SK-N-SH (cell line): ENCODE data around the gene GGCT. TPM values are rescaled to one million over a fixed set of nuclear protein-coding genes. Genes with fewer than 3 reads are reported as not detected.

ENCODE experiments used
- CTCF ChIA-PET: fragments of 300-600, 350-600 bp; formaldehyde crosslinking; extraction: SDS; loops from one replicate; lab custom pipeline; 2021; lab: Yijun Ruan, JAX
- POLR2A ChIA-PET: fragments of 350-600 bp; sonication (Branson Sonifier 250); formaldehyde crosslinking; extraction: SDS; loops from one replicate; lab custom pipeline; 2020; ENCODE audit warnings: antibody characterized with exemption, inconsistent platforms; lab: Yijun Ruan, JAX
- DNase-seq: peaks from one replicate; pipeline ENCODE4 v3.0.0; 2012
- H2AFZ ChIP-seq: fragments of 200-600 bp; sonication (generic); 2 replicates; pipeline ENCODE4 v1.8.1; 2016; ENCODE audit warnings: antibody characterized with exemption, mild to moderate bottlenecking, low read depth
- H3F3A ChIP-seq: fragments of 200-600 bp; sonication (generic); replicated peaks from 2 replicates; pipeline ENCODE3; 2016; ENCODE audit warnings: antibody characterized with exemption, mild to moderate bottlenecking; ENCODE audit not compliant: insufficient read depth
- H3K27ac ChIP-seq, 2 experiments: fragments of 200-500 bp in 1 of 2; fragments of 200-600 bp in 1 of 2; sonication (Bioruptor generic) in 1 of 2; sonication (generic), shearing (Covaris generic) in 1 of 2; 2 replicates each; pipeline versions ENCODE4 v1.5.1 to v1.6.1; 2014 to 2016; ENCODE audit warnings: low read depth in 2 of 2, inconsistent platforms in 1 of 2, low read length in 1 of 2, mild to moderate bottlenecking in 1 of 2, mixed read lengths in 1 of 2
- H3K27me3 ChIP-seq: fragments of 200-600 bp; sonication (generic), shearing (Covaris generic); 2 replicates; pipeline ENCODE4 v1.6.1; 2016; ENCODE audit warnings: mixed run types; ENCODE audit not compliant: insufficient read depth
- H3K36me3 ChIP-seq, 2 experiments: fragments of 200-500 bp in 1 of 2; fragments of 200-600 bp in 1 of 2; sonication (Bioruptor generic) in 1 of 2; sonication (generic) in 1 of 2; replicated peaks in 1 of 2; 2 replicates each; pipeline versions ENCODE3 to v1.5.1; 2014 to 2016; ENCODE audit warnings: low read length in 1 of 2, mild to moderate bottlenecking in 1 of 2; ENCODE audit not compliant: insufficient read depth in 2 of 2, control insufficient read depth in 1 of 2
- H3K4me1 ChIP-seq, 2 experiments: fragments of 200-500 bp in 1 of 2; fragments of 200-600 bp in 1 of 2; sonication (Bioruptor generic) in 1 of 2; sonication (generic), shearing (Covaris generic) in 1 of 2; 2 replicates each; pipeline versions ENCODE4 v1.5.1 to v1.6.1; 2014 to 2016; ENCODE audit warnings: low read depth in 1 of 2, low read length in 1 of 2, mixed run types in 1 of 2; ENCODE audit not compliant: insufficient read depth in 2 of 2, control insufficient read depth in 1 of 2
- H3K4me2 ChIP-seq: fragments of 200-600 bp; sonication (generic), shearing (Covaris generic); 2 replicates; pipeline ENCODE4 v1.6.1; 2017; ENCODE audit warnings: mixed run types
- H3K4me3 ChIP-seq, 2 experiments: fragments of 200-500 bp in 1 of 2; fragments of 200-600 bp in 1 of 2; sonication (Bioruptor generic) in 1 of 2; sonication (generic), shearing (Covaris generic) in 1 of 2; 2 replicates each; pipeline versions ENCODE4 v1.5.1 to v1.8.1; 2014 to 2016; ENCODE audit warnings: low read depth in 2 of 2, inconsistent platforms in 1 of 2, low read length in 1 of 2, mild to moderate bottlenecking in 1 of 2, mixed read lengths in 1 of 2, moderate library complexity in 1 of 2
- H3K79me2 ChIP-seq: fragments of 200-600 bp; sonication (generic); 2 replicates; pipeline ENCODE4 v1.8.1; 2017; ENCODE audit warnings: mild to moderate bottlenecking; ENCODE audit not compliant: insufficient read depth
- H3K9ac ChIP-seq: fragments of 200-600 bp; sonication (generic); 2 replicates; pipeline ENCODE4 v1.6.1; 2017; ENCODE audit warnings: mixed run types
- H3K9me2 ChIP-seq: fragments of 200-600 bp; sonication (generic); 2 replicates; pipeline ENCODE4 v1.6.1; 2017; ENCODE audit warnings: mixed run types
- H3K9me3 ChIP-seq: fragments of 200-600 bp; sonication (generic); 2 replicates; pipeline ENCODE4 v1.6.1; 2017; ENCODE audit warnings: mixed run types, mild to moderate bottlenecking, moderate library complexity
- H4K20me1 ChIP-seq: fragments of 200-600 bp; sonication (generic); 2 replicates; pipeline ENCODE4 v1.6.1; 2017; ENCODE audit warnings: mild to moderate bottlenecking, mixed run types; ENCODE audit not compliant: insufficient read depth
- CHD2 ChIP-seq: fragments of 150-350 bp; IDR thresholded peaks from 2 replicates; pipeline ENCODE4 v1.6.1; 2018; ENCODE audit warnings: low read length; ENCODE audit not compliant: partially characterized antibody
- ELF1 ChIP-seq: IDR thresholded peaks from 2 replicates; pipeline ENCODE4 v1.4.0; 2012
- EP300 ChIP-seq, 2 experiments: IDR thresholded peaks; 2 replicates each; pipeline versions ENCODE4 v1.4.0 to v1.6.1; 2012; ENCODE audit warnings: borderline replicate concordance in 1 of 2, low read depth in 1 of 2, low read length in 1 of 2
- FOXJ3 ChIP-seq: sonication (generic); formaldehyde crosslinking; IDR thresholded peaks from 2 replicates; pipeline ENCODE4 v1.5.1; 2020; ENCODE audit warnings: mild to moderate bottlenecking, missing genetic modification reagents
- JUND ChIP-seq: IDR thresholded peaks from 2 replicates; pipeline ENCODE4 v1.4.0; 2012
- MAX ChIP-seq: IDR thresholded peaks from 2 replicates; pipeline ENCODE4 v1.4.0; 2012; ENCODE audit warnings: low read depth
- MEF2A ChIP-seq: IDR thresholded peaks from 2 replicates; pipeline ENCODE4 v1.4.0; 2012; ENCODE audit warnings: low read depth, borderline replicate concordance
- NFIC ChIP-seq: IDR thresholded peaks from 2 replicates; pipeline ENCODE4 v1.4.0; 2012; ENCODE audit warnings: borderline replicate concordance
- PBX3 ChIP-seq: IDR thresholded peaks from 2 replicates; pipeline ENCODE4; 2012
- POLR2AphosphoS5 ChIP-seq: IDR thresholded peaks from 2 replicates; pipeline ENCODE4 v1.6.1; 2012; ENCODE audit warnings: low read depth, low read length
- RFX5 ChIP-seq: IDR thresholded peaks from 2 replicates; pipeline ENCODE4 v1.6.1; 2012; ENCODE audit warnings: mild to moderate bottlenecking, improper control_type of control experiment, low read length
- RXRA ChIP-seq: IDR thresholded peaks from 2 replicates; pipeline ENCODE4 v1.4.0; 2012; ENCODE audit warnings: low read depth, mild to moderate bottlenecking, borderline replicate concordance
- SMC3 ChIP-seq: IDR thresholded peaks from 2 replicates; pipeline ENCODE4 v1.6.1; 2012; ENCODE audit warnings: low read depth, low read length, improper control_type of control experiment
- USF2 ChIP-seq: fragments of 150-350 bp; IDR thresholded peaks from 2 replicates; pipeline ENCODE4 v1.6.1; 2017; ENCODE audit warnings: antibody characterized with exemption, low read length, low read depth, borderline replicate concordance
- YY1 ChIP-seq: IDR thresholded peaks from 2 replicates; pipeline ENCODE4 v1.4.0; 2012; ENCODE audit warnings: low read depth, mild to moderate bottlenecking
- ZBTB33 ChIP-seq: IDR thresholded peaks from 2 replicates; pipeline ENCODE4 v1.4.0; 2012; ENCODE audit warnings: low read depth, borderline replicate concordance
- WGBS: methylation state at CpG from one replicate; pipeline ENCODE4 v1.1.6; 2017; ENCODE audit warnings: low lambda C conversion rate; 5-methylcytosine and 5-hydroxymethylcytosine counted together
- polyA plus RNA-seq, 3 experiments: library from polyadenylated mRNA; depleted of rRNA; stranded (reverse); fragments of >200 nt; gene quantifications; 2 replicates each; pipeline ENCODE4 v1.2.3, GENCODE V29; 2012

The GGCT gene
- polyA plus RNA-seq, 1 of the 3 experiments (the other 2 are of a cell fraction) = 20.8 TPM

GRCh38 chr7:30533886-30534285 is 29.3 kb upstream of the GGCT start:
- no peak overlapping the region for H3K9ac ChIP-seq
- TF ChIP-seq MAX (no peak), NFIC (no peak), JUND (no peak), CHD2 (no peak), POLR2AphosphoS5 (no peak), MEF2A (no peak), SMC3 (no peak)
- no peaks in the 10 kb centered on the region for H3K9me2 ChIP-seq
- no peaks in the 10 kb centered on the region for H3K9me3 ChIP-seq
- H2AFZ ChIP-seq = no peak overlapping the region
- no peaks in the 10 kb centered on the region for H3K79me2 ChIP-seq
- no peak overlapping the region for H3K4me3 ChIP-seq
- no peaks in the 10 kb centered on the region for H3K4me1 ChIP-seq
- no peak for DNase-seq
- H3K36me3 ChIP-seq = peaks cover 0 to 3% of the 10 kb centered on the region in 2 experiments
- no peaks in the 10 kb centered on the region for H3F3A ChIP-seq
- WGBS = 79% methylated on average over 5 of the region's 5 CpGs
- no peaks in the 10 kb centered on the region for H4K20me1 ChIP-seq
- CTCF ChIA-PET = interaction anchor here (1.5 to 3.0 kb wide), 5 partner anchors 12 to 31 kb away, joined by 5 to 15 read pairs (median 6); no protein-coding TSS in a partner anchor
- no peaks in the 10 kb centered on the region for H3K27me3 ChIP-seq
- POLR2A ChIA-PET = no interaction called here
- no peak overlapping the region for H3K27ac ChIP-seq
- no peak overlapping the region for H3K4me2 ChIP-seq

GRCh38 chr7:30531286-30531685 is 26.7 kb upstream of the GGCT start:
- Histone ChIP-seq H3K27ac (no peak overlapping the region), H2AFZ (no peak overlapping the region), H3K9me3 (no peaks in the 10 kb centered on the region), H3K79me2 (no peaks in the 10 kb centered on the region), H3K36me3 (peaks cover 0 to 3% of the 10 kb centered on the region in 2 experiments), H3K27me3 (no peaks in the 10 kb centered on the region), H3K9me2 (no peaks in the 10 kb centered on the region), H3K9ac (no peak overlapping the region), H3F3A (no peaks in the 10 kb centered on the region), H4K20me1 (no peaks in the 10 kb centered on the region), H3K4me1 (no peaks in the 10 kb centered on the region), H3K4me2 (no peak overlapping the region), H3K4me3 (no peak overlapping the region)
- no peak for TF ChIP-seq ELF1
- WGBS = 96% methylated on average over 3 of the region's 3 CpGs
- ChIA-PET POLR2A (no interaction called here), CTCF (no interaction called here)
- no peak for DNase-seq

GRCh38 chr7:30530373-30530772 is 25.7 kb upstream of the GGCT start:
- Histone ChIP-seq H3K27ac (no peak overlapping the region), H3K4me3 (no peak overlapping the region), H3K36me3 (peaks cover 0 to 3% of the 10 kb centered on the region in 2 experiments), H3K79me2 (no peaks in the 10 kb centered on the region), H4K20me1 (no peaks in the 10 kb centered on the region), H3K9me2 (no peaks in the 10 kb centered on the region), H3K9me3 (no peaks in the 10 kb centered on the region), H2AFZ (no peak overlapping the region), H3K9ac (no peak overlapping the region), H3F3A (no peaks in the 10 kb centered on the region), H3K4me2 (no peak overlapping the region)
- WGBS = 95% methylated on average over 1 of the region's 1 CpG
- CTCF ChIA-PET = no interaction called here
- POLR2A ChIA-PET = no interaction called here
- no peak for DNase-seq
- no peak for TF ChIP-seq POLR2AphosphoS5
- no peak for TF ChIP-seq ZBTB33
- TF ChIP-seq RFX5 = no peak
- TF ChIP-seq CHD2 = no peak
- TF ChIP-seq FOXJ3 (CRISPR knock-in tag) = no peak
- no peak for TF ChIP-seq NFIC
- TF ChIP-seq USF2 = no peak
- TF ChIP-seq EP300 (IDR thresholded peaks at IDR 0.05; ENCODE audit: borderline replicate concordance in 1 of 2, low read depth in 1 of 2, low read length in 1 of 2) = no peak
- TF ChIP-seq RXRA = no peak
- TF ChIP-seq PBX3 = no peak
- TF ChIP-seq YY1 = no peak
- TF ChIP-seq, all 33 proteins: peak for 0
- H3K4me1 ChIP-seq = no peaks in the 10 kb centered on the region
- H3K27me3 ChIP-seq = no peaks in the 10 kb centered on the region
